Activated gamma-delta T cell treated with Interleukin-2 at 50 U/mL for 16 hours (primary cell): ENCODE measurements around the gene PEX26.
"Not testable (repeated sequence)": the region's sequence is repeated elsewhere in the genome, so short reads cannot be mapped to it uniquely, and the experiment has no call there.

ENCODE experiments used
- DNase-seq: peaks from one replicate; pipeline ENCODE4 v3.0.0-alpha.2; 2020

PEX26 gene

DNA sequence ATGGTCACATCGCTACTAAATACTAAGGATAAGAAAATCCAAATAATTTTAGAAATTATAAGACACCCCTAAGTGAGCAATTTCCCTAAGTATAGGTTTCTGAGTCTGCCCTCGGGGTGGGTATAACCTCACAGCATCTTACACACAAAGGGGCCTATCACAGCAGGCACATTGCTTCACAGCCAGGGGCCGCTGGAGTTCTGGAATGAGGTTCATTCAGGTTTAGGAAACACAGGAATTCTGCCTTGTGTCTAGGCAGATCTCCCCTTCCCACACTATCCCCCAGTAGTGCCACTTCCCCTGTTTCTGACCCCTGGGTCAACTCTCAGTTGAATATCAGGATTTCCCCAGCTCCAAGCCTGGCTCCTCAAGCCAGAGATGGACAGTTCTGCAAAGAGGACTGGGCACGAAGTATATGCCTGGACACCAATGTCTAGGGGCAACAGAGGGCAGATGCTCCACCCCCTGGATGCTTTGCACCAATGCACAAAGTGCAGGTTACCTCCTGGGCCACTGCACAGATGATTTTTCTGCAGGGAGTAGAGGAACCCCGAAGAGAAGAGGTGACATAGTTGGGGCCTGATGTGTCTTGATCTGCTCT lies 44.3 kb downstream of the PEX26 start:
- DNase-seq: no peak

DNA sequence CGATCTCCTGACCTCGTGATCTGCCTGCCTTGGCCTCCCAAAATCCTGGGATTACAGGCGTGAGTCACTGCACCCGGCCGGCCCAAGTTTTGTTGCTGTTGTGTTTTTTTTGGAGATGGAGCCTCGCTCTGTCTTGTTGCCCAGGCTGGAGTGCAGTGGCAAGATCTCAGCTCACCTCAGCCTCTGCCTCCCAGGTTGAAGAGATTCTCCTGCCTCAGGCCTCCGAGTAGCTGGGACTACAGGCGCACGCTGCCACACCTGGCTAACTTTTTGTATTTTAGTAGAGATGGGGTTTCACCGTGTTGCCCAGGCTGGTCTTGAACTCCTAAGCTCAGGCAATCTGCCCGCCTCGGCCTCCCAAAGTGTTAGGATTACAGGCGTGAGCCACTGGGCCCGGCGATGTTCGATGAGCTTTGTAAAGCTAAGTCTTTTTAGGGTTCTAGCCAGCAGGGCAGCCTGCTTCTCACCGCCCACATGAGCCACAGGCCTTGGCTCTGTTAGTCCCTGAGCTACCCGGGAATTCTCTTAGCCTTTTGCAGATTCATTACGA lies 45.8 kb downstream of the PEX26 start:
- not testable (repeated sequence) for DNase-seq

DNA sequence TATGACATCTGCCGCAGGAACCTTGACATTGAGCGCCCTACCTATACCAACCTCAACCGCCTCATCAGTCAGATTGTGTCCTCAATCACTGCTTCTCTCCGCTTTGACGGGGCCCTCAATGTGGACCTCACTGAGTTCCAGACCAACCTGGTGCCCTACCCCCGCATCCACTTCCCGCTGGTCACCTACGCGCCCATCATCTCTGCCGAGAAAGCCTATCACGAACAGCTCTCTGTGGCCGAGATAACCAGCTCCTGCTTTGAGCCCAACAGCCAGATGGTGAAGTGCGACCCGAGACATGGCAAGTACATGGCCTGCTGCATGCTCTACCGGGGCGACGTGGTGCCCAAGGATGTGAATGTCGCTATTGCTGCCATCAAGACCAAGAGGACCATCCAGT lies 48.8 kb downstream of the PEX26 start:
- no peak for DNase-seq

- no peak for DNase-seq
These were observed 52.2 kb downstream of the PEX26 start for GRCh38 chr22:18130018-18130417.

DNA sequence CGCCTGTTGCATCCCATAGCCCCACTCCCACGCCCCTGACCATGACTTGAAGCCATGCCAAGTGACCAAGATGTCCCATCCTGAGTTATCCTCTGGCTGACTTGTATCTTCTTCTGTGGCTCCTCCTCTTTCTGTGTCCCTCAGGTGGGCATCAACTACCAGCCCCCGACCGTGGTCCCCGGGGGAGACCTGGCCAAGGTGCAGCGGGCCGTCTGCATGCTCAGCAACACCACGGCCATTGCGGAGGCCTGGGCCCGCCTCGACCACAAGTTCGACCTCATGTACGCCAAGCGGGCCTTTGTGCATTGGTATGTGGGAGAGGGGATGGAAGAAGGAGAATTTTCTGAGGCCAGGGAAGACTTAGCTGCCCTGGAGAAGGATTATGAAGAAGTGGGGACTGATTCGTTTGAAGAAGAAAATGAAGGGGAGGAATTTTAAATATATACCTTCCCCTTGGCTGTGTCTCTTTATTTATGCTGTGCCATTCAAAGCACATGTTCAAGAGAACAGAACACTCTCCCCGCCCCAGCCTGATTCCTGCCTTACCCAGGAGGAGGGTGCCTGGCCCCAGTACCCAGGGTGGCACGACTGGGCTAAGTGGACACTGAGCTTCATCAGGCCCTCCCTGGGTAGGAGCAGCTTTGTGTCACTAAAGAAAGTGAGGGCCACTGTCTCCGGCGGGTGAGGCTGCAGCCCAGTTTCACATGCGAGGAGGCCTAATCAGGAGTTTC lies 53.1 kb downstream of the PEX26 start:
- DNase-seq: no peak

DNA sequence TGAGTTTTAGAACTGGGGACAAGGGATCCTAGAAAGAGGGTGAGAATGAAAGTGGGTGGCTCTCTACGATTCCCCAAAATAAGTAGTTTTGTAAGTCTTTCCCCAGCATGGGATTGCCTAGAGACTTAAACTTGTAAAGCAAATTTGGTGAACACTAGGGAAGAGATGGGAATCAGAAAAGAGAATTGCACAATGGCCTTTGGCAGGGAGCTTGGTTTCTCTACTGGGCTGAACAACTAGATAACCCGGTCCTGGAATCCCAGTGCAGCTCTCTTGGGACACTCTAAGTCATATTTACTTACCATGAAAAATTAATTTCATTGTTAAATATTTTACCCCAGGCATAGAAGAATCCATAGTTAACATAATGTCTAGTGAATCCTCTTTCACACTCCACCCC lies 55.7 kb downstream of the PEX26 start:
- no peak for DNase-seq

- no peak for DNase-seq
These were observed 59.0 kb downstream of the PEX26 start for GRCh38 chr22:18136563-18137320.

GRCh38 chr22:18141004-18141403 lies 63.2 kb downstream of the PEX26 start:
- not testable (repeated sequence) for DNase-seq

GRCh38 chr22:18144105-18144504 lies 66.3 kb downstream of the PEX26 start:
- DNase-seq: no peak

GRCh38 chr22:18145676-18146388 lies 68.0 kb downstream of the PEX26 start:
- no peak for DNase-seq

DNA sequence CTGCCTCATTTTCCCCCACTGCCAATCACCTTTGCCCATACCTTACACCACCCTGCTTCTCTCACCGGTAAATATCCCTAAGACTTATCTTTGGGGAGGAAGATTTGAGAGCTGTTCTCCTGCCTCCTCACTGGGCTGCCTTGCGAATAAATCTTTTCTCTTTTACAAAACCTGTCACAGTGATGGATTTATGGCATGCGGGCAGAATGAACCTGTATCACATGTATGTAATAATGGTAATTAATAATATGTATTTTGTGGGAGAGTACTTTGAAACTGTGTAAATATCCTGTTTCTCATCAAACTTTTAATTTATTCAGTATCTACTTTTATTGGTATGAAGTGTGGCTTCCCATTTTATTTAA lies 68.6 kb downstream of the PEX26 start:
- no peak for DNase-seq

GRCh38 chr22:18147791-18148190 lies 70.0 kb downstream of the PEX26 start:
- no peak for DNase-seq

GRCh38 chr22:18148293-18148965 lies 70.6 kb downstream of the PEX26 start:
- no peak for DNase-seq

- no peak for DNase-seq
These were observed 74.7 kb downstream of the PEX26 start for GRCh38 chr22:18152519-18152918.

DNA sequence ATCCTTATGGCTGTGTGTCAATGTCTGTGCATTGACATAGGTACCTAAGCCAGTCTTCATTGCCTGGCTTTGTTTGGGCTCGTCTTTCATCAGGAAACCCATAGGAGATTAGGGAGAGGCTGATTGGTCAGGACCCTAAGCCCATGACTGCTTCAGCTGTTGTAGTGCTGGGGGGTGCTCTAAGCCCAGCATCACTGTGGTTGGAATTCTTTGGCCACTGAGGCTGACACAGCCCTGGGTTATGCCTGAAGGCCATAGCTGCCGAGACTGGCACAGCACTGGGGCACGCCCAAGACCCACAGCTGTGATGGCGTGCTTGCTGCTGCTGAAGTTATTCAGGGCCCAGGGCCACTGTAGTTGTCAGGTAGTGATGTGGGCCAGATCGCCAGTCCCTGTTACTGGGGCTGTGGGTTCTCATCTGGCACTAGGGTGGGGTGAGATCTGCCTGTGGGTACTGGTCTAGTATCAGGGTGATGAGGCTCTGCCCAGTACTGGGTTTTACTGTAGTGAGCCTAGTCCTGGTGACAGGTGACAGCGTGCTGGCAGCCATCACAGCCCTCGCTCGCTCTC lies 77.1 kb downstream of the PEX26 start:
- DNase-seq: no peak
